ENCODE measurements around the gene MBTD1. TPM values are rescaled to one million over a fixed set of nuclear protein-coding genes. Genes with fewer than 3 reads are reported as not detected.
"Not testable (repeated sequence)": the region's sequence is repeated elsewhere in the genome, so short reads cannot be mapped to it uniquely, and the experiment has no call there.

Gene MBTD1
- total and polyA plus RNA-seq, 10 of the 15 experiments (the other 5 are each of a cell fraction or from before 2014, with no cell fraction given): 1.3 to 16.7 (median 9.5) TPM

GRCh38 chr17:51172030-51172429, 87.8 kb downstream of the MBTD1 start:
- RAD21 ChIA-PET (ENCODE audit: unreplicated experiment); DNase-seq (ENCODE audit: low read depth, low spot score); H4K20me1 ChIP-seq (ENCODE audit: control insufficient read depth, insufficient read depth); H3K9me3 ChIP-seq (replicated peaks; ENCODE audit: control insufficient read depth, insufficient read depth, low read length); CTCF ChIA-PET; H3K27ac ChIP-seq (ENCODE audit: control insufficient read depth, insufficient read depth); H3K4me1 ChIP-seq (ENCODE audit: control insufficient read depth, insufficient read depth, low read length); FAIRE-seq; H3K4me2 ChIP-seq (ENCODE audit: control insufficient read depth, insufficient read depth); H2AFZ ChIP-seq (ENCODE audit: control insufficient read depth, low read depth, low read length); H3K4me3 ChIP-seq; intact Hi-C loops (cut with micrococcal nuclease; ENCODE audit: unreplicated experiment); in situ Hi-C loops (cut with MboI); SMC1A ChIA-PET (ENCODE audit: uncharacterized antibody, unreplicated experiment); BruUV-seq (replicated peaks); ATAC-seq; H3K27me3 ChIP-seq (replicated peaks in 1 of 2; ENCODE audit: control insufficient read depth in 2 of 2, insufficient read depth in 2 of 2, low read length in 1 of 2); H3K9ac ChIP-seq (ENCODE audit: control insufficient read depth, insufficient read depth, low read length): not testable (repeated sequence)
- H3K36me3 ChIP-seq (ENCODE audit: control insufficient read depth in 2 of 2, insufficient read depth in 2 of 2, low read length in 1 of 2): peaks cover 2 to 25% of the 10 kb centered on the region in 2 experiments
- WGBS (ENCODE audit: insufficient coverage, insufficient replicate concordance, low lambda C conversion rate, missing lambda C conversion rate): 92% methylated on average over 9 of the region's 9 CpGs
- H3K79me2 ChIP-seq (ENCODE audit: control insufficient read depth, insufficient read depth, low read length): peaks cover 13% of the 10 kb centered on the region
- POLR2A ChIA-PET: interaction anchor here (0.6 kb wide), 1 partner anchor 378 kb away, joined by 4 read pairs; no protein-coding TSS in a partner anchor

DNA sequence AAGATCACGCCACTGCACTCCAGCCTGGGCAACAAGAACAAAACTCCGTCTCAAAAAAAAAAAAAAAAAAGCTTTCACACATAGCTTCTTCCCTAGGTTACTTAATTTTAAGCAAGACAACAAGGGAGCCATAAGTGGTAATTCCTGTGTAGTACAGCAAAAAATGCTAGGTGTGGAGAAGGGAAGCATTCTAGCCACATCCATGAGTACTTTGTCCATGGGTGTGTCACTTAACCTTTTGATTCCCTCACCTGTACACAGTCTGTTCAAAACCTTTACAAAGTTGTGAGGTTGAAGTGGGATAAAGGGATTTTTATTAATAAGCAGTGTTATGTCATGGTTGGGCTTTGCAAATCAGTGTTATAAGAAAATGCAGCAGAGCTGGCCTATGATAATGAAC, 89.1 kb downstream of the MBTD1 start:
- intact Hi-C loops (cut with micrococcal nuclease; ENCODE audit: unreplicated experiment): no loop called here
- POLR2A ChIA-PET: interaction anchor here (1.1 kb wide), 1 partner anchor 23 kb away, joined by 4 read pairs; no protein-coding TSS in a partner anchor
- H2AFZ ChIP-seq (ENCODE audit: control insufficient read depth, low read depth, low read length): no peak overlapping the region

More for the DNA sequence above, 89.1 kb downstream of the MBTD1 start:
- Histone ChIP-seq H4K20me1 (ENCODE audit: control insufficient read depth, insufficient read depth) (no peaks in the 10 kb centered on the region), H3K27ac (ENCODE audit: control insufficient read depth, insufficient read depth) (no peak overlapping the region), H3K9me3 (replicated peaks; ENCODE audit: control insufficient read depth, insufficient read depth, low read length) (no peaks in the 10 kb centered on the region), H3K4me3 (no peak overlapping the region), H3K4me1 (ENCODE audit: control insufficient read depth, insufficient read depth, low read length) (peaks cover 6% of the 10 kb centered on the region), H3K27me3 (replicated peaks in 1 of 2; ENCODE audit: control insufficient read depth in 2 of 2, insufficient read depth in 2 of 2, low read length in 1 of 2) (no peaks in the 10 kb centered on the region), H3K9ac (ENCODE audit: control insufficient read depth, insufficient read depth, low read length) (no peak overlapping the region), H3K4me2 (ENCODE audit: control insufficient read depth, insufficient read depth) (no peak overlapping the region), H3K79me2 (ENCODE audit: control insufficient read depth, insufficient read depth, low read length) (peaks cover 25% of the 10 kb centered on the region), H3K36me3 (ENCODE audit: control insufficient read depth in 2 of 2, insufficient read depth in 2 of 2, low read length in 1 of 2) (peaks cover 2 to 25% of the 10 kb centered on the region in 2 experiments)
- WGBS (ENCODE audit: insufficient coverage, insufficient replicate concordance, low lambda C conversion rate, missing lambda C conversion rate): no CpG with 5 or more reads among the region's 2 CpGs
- FAIRE-seq (no peak), ATAC-seq (no peak), DNase-seq (ENCODE audit: low read depth, low spot score) (no peak)
- TF ChIP-seq RBBP5 (conservative IDR thresholded peaks at IDR 0.05) (no peak), GATAD2B (conservative IDR thresholded peaks at IDR 0.05; ENCODE audit: low read depth) (no peak), NFIC (IDR thresholded peaks at IDR 0.05; ENCODE audit: low read depth, low read length) (no peak), STAT1 (conservative IDR thresholded peaks at IDR 0.05) (no peak), CBX3 (IDR thresholded peaks at IDR 0.05; ENCODE audit: borderline replicate concordance, low read depth) (no peak), ZSCAN29 (IDR thresholded peaks at IDR 0.05) (no peak), BRCA1 (IDR thresholded peaks at IDR 0.05; ENCODE audit: low read depth, low read length) (no peak), TAF1 (IDR thresholded peaks at IDR 0.05; ENCODE audit: borderline replicate concordance, low read depth, low read length) (no peak), TCF12 (IDR thresholded peaks at IDR 0.05; ENCODE audit: low read depth, low read length) (no peak), ZNF217 (IDR thresholded peaks at IDR 0.05) (no peak), ZZZ3 (IDR thresholded peaks at IDR 0.05; ENCODE audit: control insufficient read depth, insufficient read length, low read depth) (no peak), STAT3 (IDR thresholded peaks at IDR 0.05; ENCODE audit: low read depth, low read length) (no peak)
- TF ChIP-seq, protein P1, sequence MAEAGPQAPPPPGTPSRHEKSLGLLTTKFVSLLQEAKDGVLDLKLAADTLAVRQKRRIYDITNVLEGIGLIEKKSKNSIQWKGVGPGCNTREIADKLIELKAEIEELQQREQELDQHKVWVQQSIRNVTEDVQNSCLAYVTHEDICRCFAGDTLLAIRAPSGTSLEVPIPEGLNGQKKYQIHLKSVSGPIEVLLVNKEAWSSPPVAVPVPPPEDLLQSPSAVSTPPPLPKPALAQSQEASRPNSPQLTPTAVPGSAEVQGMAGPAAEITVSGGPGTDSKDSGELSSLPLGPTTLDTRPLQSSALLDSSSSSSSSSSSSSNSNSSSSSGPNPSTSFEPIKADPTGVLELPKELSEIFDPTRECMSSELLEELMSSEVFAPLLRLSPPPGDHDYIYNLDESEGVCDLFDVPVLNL (IDR thresholded peaks at IDR 0.05; ENCODE audit: low read depth, low read length): no peak
- TF ChIP-seq, protein P2, sequence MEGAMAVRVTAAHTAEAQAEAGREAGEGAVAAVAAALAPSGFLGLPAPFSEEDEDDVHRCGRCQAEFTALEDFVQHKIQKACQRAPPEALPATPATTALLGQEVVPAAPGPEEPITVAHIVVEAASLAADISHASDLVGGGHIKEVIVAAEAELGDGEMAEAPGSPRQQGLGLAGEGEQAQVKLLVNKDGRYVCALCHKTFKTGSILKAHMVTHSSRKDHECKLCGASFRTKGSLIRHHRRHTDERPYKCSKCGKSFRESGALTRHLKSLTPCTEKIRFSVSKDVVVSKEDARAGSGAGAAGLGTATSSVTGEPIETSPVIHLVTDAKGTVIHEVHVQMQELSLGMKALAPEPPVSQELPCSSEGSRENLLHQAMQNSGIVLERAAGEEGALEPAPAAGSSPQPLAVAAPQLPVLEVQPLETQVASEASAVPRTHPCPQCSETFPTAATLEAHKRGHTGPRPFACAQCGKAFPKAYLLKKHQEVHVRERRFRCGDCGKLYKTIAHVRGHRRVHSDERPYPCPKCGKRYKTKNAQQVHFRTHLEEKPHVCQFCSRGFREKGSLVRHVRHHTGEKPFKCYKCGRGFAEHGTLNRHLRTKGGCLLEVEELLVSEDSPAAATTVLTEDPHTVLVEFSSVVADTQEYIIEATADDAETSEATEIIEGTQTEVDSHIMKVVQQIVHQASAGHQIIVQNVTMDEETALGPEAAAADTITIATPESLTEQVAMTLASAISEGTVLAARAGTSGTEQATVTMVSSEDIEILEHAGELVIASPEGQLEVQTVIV (IDR thresholded peaks at IDR 0.05; ENCODE audit: borderline replicate concordance, partially characterized antibody): no peak
- ChIA-PET SMC1A (ENCODE audit: uncharacterized antibody, unreplicated experiment) (no interaction called here), CTCF (no interaction called here), RAD21 (ENCODE audit: unreplicated experiment) (no interaction called here)
- in situ Hi-C loops (cut with MboI): no loop called here
- no TSS peak for BruUV-seq (replicated peaks)

All from GM12878 (cell line).